T-helper 1 cell treated with Interleukin-12 subunit alpha and Interleukin-12 subunit beta and Interleukin-4 antibody, amounts not matched to agents 30 ng/mL and 1 ng/mL, for 36 hours (primary cell): Measurements from ENCODE around the gene ROBO3. TPM values are rescaled to one million over a fixed set of nuclear protein-coding genes. Genes with fewer than 3 reads are reported as not detected.

Experiments
- intact Hi-C: fragments of 100-400 bp; cut with micrococcal nuclease; formaldehyde crosslinking; loops from one replicate; pipeline ENCODE4 v1.15.1; 2024
- total RNA-seq: library from RNA; stranded (reverse); gene quantifications from 2 replicates; pipeline ENCODE4 v1.2.3, GENCODE V29; 2022

Gene ROBO3
- total RNA-seq, 1 donor from 2014 or later: 5.6 TPM

- intact Hi-C loops: no loop called here
These were observed 24.2 kb downstream of the ROBO3 start for GRCh38 chr11:124889191-124890091.

GRCh38 chr11:124890151-124890550 lies 24.9 kb downstream of the ROBO3 start:
- intact Hi-C loops: no loop called here

GRCh38 chr11:124890683-124891372 lies 25.6 kb downstream of the ROBO3 start:
- intact Hi-C loops: no loop called here

DNA sequence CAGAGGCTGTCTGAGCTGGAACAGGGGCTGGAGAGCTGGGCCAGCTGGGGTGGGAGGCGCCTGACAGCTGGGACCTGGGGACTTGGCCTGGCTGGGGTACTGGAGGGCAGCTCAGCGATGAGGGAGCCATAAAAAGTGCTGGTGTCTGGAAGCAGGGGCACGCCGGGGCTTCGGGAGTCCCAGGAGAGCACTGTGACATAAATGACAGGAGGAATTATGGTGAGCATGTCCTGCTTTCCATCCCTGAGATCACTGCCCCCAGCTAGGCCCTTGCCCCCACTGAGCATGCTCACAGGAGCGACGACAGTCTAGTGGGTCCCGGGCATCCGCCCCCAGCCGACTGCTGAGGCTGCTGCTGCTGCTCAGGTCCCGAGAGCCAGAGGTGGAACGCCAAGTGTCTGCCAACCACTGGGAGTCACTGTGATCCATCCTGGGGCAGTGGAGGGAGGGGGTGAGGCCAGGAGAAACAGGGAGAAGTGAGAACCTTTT lies 26.2 kb downstream of the ROBO3 start:
- intact Hi-C loops: no loop called here

DNA sequence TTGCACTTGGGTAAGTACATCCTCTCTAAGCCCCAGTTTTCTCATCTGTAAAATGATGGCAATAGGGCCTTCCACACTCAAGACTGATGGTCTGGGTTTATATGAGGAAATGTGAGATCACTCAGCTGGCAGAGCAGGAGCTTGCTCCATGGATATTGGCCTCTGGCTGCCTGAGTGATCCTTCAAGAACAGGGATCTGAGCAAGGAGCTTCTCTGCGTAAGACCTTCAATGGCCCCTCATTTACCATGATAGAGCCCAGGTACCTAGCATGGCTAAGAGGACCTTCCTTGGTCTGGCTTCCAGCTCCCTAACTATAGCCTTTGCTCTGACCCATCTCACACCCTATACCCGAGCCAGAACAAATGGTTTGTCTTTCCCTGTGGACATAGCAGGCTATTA lies 26.9 kb downstream of the ROBO3 start:
- intact Hi-C loops: no loop called here

GRCh38 chr11:124892750-124893454 lies 27.7 kb downstream of the ROBO3 start:
- intact Hi-C loops: no loop called here

GRCh38 chr11:124893781-124894401 lies 28.7 kb downstream of the ROBO3 start:
- intact Hi-C loops: no loop called here

DNA sequence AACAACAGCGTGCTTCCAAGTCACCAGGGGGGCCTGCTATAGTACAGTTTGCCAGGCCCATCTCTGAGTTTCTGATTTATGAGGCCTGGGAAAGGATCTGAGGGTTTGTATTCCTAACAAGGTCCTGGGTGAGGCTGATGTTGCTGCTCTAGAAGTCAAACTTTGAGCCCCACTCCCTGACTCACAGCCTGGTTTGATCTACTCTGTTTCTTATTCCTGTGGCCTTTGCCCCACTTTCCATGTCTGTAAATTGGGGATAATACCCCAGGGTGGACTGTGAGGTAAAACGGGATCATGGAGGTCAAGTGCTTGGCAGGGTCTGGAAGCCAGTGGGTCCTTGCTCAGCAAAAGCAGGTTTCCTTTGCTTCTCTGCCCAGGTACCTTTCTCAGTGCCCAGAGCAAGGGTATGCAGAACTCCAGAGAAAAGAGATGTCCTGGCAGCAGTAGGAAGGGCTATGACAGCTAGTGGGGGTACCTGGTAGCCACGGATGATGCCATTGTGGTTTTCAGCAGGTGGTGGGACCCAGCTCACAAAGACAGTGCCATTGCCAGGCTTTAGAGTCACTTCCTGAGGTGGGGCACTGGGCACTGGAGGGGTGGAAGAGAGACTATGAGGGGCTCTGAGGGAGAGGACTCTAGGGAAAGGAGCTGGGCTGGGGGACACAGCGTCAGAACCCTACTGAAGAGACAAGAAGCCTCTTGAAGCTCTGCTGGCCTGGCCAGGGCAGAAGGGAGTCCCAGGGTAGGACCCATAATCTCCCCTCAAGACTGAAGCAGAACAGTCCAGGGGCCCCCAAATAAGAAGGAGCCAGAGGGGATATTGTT lies 29.6 kb downstream of the ROBO3 start:
- intact Hi-C loops: no loop called here

DNA sequence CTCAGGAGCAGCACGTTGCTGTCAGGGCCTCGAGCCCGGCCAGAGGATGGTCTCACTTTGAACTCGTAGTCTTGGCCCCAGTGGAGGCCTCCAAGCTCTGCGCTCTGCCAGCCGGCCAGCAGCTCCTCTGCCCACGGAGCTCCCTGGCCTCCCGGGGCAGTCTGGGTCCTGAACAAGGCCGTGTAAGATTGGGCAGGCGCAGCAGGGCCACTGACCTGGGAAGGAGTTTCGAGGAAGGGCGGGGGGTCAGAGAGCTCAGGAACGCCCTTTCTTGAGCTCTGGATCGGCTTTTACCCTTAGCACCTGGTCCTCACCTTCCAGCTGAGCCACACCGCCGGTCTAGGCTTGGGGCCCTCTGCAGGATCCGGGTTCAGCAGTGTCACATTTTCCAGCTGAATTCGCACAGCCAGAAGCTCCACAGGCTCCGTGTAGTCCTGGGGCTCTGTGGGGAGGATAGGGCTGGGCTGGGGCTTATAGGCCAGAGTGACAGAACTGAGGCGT lies 30.3 kb downstream of the ROBO3 start:
- intact Hi-C loops: no loop called here

DNA sequence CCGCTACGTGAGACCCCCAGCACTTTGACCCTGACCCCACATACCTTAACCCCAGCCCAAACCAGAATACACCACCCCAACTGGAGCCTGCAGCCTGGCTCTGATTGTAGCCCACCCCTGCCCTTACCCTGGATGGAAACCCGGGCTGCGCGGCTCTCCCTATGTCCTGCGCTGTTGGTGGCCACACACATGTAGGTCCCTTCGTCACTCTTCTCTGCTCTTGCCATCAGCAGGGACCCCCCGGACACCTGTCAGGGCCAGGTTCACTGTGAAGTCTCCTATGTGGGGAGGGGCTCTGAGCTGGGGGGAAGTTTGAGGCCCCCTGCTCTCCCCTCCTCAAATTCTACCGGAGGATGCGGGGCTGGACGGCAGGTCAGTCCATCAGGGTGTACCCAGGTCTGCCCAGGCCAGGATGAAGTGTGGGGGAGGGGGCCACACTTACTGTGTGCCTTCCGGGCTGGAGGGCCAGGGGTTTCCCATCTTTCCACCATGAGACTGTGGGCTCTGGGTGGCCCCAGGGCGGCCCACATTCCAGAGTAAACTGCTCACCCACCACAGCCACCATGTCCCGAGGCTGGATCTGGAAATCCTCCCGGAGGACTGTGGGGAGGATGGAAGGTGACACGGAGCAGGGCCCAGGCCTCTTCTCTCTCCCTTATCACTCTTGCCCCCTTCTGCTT lies 31.0 kb downstream of the ROBO3 start:
- intact Hi-C loops: no loop called here

DNA sequence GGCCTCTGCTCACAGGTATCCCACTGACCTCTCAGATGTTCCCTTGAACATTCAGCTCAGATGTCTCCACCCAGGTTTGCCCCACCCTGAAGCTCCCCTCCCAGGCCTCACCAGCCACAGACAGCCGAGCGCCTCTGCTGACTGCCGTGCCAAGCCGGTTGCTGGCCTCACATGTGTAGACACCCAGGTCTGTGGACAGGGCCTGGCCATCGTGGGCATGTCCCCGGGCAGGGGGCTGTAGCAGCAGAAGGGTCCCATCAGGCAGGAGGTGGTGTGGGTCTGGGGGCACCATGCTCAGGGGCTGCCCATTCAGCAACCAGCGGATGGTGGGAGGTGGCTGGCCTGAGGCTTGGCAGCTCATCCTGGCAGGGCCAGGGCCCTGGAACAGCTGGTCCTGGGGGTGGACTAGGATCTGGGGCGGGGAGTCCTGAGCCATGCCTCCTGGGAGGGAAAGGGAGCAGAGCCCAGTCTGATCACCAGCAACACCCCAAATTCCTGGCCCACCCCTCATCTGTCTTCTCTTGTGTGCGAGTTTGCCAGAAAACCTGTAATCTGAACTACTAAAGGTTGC lies 31.7 kb downstream of the ROBO3 start:
- intact Hi-C loops: no loop called here

GRCh38 chr11:124897674-124898262 lies 32.5 kb downstream of the ROBO3 start, which contains the start of gene ROBO4:
Gene ROBO4, minus strand, starts transcription at chr11:124897865. Its CDS starts 70 bp downstream, at chr11:124897795.
- intact Hi-C loops: no loop called here

- intact Hi-C loops: no loop called here
These were observed 33.0 kb downstream of the ROBO3 start for GRCh38 chr11:124898263-124898680.

DNA sequence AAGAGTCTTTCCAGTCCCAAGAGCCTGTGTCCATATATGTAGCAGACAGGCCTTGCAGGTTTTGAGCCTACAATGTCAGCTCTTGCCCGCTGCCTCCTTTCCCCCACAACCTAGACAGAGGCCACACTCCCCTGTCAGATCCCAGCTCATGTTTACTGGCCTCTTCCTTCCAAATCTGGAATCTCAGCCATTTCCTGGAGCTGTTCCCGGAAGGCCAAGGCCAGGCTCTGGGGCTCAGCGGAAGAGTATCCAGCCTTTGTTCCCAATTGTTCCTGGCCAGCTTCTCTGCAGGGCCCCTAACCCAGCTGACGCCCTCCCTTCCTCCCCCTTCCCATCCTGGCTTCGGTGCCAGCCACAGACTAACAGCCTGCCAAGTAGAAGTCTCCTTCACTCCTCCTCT lies 33.5 kb downstream of the ROBO3 start:
- intact Hi-C loops: no loop called here

GRCh38 chr11:124899383-124900145 lies 34.3 kb downstream of the ROBO3 start:
- intact Hi-C loops: no loop called here

DNA sequence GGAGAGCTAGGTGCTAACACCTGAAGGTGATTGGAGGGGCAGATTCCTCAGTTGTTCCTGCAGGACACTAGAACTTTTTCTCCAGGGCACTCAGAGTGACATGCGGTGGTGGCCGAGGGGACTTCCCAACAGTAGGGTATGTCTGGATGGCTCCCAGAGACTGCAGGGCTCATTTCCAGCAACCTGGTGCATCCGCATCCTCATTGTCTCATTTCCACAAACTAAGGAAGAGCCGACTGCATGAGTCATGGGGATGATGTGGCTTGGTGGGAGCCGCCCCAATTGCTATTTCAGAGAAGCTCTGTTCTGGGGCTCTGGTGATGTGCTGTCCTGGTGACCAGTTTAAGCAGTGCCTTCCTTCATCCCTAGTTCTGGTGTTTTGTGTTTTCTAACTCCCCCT lies 35.2 kb downstream of the ROBO3 start:
- intact Hi-C loops: no loop called here

GRCh38 chr11:124902616-124903015 lies 37.4 kb downstream of the ROBO3 start:
- intact Hi-C loops: no loop called here
